Measurements from ENCODE around the gene IGFBP2.

IGFBP2 gene, protein sequence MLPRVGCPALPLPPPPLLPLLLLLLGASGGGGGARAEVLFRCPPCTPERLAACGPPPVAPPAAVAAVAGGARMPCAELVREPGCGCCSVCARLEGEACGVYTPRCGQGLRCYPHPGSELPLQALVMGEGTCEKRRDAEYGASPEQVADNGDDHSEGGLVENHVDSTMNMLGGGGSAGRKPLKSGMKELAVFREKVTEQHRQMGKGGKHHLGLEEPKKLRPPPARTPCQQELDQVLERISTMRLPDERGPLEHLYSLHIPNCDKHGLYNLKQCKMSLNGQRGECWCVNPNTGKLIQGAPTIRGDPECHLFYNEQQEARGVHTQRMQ

DNA sequence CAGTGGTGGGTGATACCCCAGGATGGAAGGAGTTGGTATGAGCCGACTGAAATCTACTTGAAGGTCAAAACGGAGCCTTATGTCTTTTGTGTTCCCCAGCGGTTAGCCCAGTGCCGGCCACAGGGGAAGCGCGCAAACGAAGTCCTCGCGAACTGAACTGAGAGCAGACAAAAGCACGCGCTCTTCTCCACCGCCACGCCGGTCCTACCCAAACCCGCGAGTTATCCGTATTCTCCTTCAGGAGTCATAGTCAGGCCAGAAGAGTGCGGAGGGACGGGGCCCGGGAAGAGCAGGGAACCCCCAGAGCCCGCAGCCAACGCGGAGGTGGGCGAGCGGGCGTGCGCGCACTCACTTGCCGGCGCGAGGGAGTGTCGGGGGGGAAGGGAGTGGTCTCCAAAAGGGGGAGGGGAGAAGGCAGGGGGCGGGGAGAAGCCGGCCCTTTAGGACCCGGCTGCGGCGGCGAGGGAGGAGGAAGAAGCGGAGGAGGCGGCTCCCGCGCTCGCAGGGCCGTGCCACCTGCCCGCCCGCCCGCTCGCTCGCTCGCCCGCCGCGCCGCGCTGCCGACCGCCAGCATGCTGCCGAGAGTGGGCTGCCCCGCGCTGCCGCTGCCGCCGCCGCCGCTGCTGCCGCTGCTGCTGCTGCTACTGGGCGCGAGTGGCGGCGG lies at the start of gene IGFBP2:
Gene IGFBP2, plus strand, starts transcription at position 469 of the 664 bp plus-strand sequence. Its CDS starts 104 bp downstream, at position 573.
- Histone ChIP-seq H3K27me3 (ENCODE audit: insufficient read depth, low read depth, severe bottlenecking) (peaks cover 36% of the 10 kb centered on the region), H3K27ac (no peak within 1 kb of the TSS; the same call in 1 of the 2 replicates), H3K36me3 (no peaks in the 10 kb centered on the region), H3K9me3 (ENCODE audit: severe bottlenecking) (no peaks in the 10 kb centered on the region), H3K4me3 (ENCODE audit: low read depth, low read length) (peak within 1 kb of the TSS; percentile 52)
- TF ChIP-seq, protein P1, sequence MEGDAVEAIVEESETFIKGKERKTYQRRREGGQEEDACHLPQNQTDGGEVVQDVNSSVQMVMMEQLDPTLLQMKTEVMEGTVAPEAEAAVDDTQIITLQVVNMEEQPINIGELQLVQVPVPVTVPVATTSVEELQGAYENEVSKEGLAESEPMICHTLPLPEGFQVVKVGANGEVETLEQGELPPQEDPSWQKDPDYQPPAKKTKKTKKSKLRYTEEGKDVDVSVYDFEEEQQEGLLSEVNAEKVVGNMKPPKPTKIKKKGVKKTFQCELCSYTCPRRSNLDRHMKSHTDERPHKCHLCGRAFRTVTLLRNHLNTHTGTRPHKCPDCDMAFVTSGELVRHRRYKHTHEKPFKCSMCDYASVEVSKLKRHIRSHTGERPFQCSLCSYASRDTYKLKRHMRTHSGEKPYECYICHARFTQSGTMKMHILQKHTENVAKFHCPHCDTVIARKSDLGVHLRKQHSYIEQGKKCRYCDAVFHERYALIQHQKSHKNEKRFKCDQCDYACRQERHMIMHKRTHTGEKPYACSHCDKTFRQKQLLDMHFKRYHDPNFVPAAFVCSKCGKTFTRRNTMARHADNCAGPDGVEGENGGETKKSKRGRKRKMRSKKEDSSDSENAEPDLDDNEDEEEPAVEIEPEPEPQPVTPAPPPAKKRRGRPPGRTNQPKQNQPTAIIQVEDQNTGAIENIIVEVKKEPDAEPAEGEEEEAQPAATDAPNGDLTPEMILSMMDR (IDR thresholded peaks at IDR 0.05; ENCODE audit: low read depth, low read length): no peak
- peak; percentile 71 for DNase-seq

GRCh38 chr2:216583606-216584005 lies 49.6 kb upstream of the IGFBP2 start:
- Histone ChIP-seq H3K4me3 (ENCODE audit: low read depth, low read length) (no peak overlapping the region), H3K9me3 (ENCODE audit: severe bottlenecking) (no peaks in the 10 kb centered on the region), H3K36me3 (no peaks in the 10 kb centered on the region), H3K27ac (no peak overlapping the region), H3K27me3 (ENCODE audit: insufficient read depth, low read depth, severe bottlenecking) (no peaks in the 10 kb centered on the region)
- TF ChIP-seq, protein P1 (IDR thresholded peaks at IDR 0.05; ENCODE audit: low read depth, low read length): no peak
- DNase-seq: no peak

DNA sequence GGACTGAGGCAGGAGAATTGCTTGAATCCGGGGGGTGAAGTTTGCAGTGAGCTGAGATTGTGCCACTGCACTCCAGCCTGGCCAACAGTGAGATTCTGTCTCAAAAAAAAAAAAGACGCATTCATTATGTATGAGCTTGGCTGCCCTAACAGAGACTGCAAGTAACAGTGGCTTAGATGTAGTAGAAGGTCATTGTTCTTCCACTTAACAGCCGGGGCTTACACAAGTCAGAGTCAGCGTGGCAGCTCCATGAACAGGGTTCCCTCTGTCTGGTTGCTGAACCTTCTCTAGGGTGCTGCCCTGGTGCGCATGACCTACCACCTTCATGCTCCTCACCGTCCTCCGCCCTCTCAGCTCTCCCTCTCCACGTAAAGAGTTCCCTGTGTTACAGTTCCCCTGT lies 49.1 kb upstream of the IGFBP2 start:
- Histone ChIP-seq H3K27me3 (ENCODE audit: insufficient read depth, low read depth, severe bottlenecking) (no peaks in the 10 kb centered on the region), H3K27ac (no peak overlapping the region), H3K9me3 (ENCODE audit: severe bottlenecking) (no peaks in the 10 kb centered on the region), H3K36me3 (no peaks in the 10 kb centered on the region), H3K4me3 (ENCODE audit: low read depth, low read length) (no peak overlapping the region)
- DNase-seq: no peak
- TF ChIP-seq, protein P1 (IDR thresholded peaks at IDR 0.05; ENCODE audit: low read depth, low read length): no peak

DNA sequence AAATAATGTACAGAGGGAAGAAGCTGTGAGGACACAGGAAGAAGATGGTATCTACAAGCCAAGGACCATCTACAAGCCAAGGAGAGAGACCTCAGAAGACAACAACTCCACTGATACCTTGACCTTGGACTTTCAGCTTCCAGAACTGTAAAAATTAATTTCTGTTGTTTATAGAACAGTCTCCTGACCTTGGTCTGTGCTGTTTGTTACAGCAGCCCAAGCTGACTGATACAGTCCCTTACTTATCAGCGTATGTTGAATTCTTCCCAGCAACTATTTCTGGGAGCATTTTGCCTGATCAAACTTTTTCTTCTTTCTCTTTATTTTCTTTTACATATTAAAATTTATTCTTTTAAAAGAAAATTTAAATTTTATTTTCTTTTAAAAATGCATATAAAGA lies 47.8 kb upstream of the IGFBP2 start:
- Histone ChIP-seq H3K27me3 (ENCODE audit: insufficient read depth, low read depth, severe bottlenecking) (no peaks in the 10 kb centered on the region), H3K4me3 (ENCODE audit: low read depth, low read length) (no peak overlapping the region), H3K27ac (no peak overlapping the region), H3K9me3 (ENCODE audit: severe bottlenecking) (no peaks in the 10 kb centered on the region), H3K36me3 (no peaks in the 10 kb centered on the region)
- no peak for DNase-seq
- TF ChIP-seq, protein P1 (IDR thresholded peaks at IDR 0.05; ENCODE audit: low read depth, low read length): no peak

DNA sequence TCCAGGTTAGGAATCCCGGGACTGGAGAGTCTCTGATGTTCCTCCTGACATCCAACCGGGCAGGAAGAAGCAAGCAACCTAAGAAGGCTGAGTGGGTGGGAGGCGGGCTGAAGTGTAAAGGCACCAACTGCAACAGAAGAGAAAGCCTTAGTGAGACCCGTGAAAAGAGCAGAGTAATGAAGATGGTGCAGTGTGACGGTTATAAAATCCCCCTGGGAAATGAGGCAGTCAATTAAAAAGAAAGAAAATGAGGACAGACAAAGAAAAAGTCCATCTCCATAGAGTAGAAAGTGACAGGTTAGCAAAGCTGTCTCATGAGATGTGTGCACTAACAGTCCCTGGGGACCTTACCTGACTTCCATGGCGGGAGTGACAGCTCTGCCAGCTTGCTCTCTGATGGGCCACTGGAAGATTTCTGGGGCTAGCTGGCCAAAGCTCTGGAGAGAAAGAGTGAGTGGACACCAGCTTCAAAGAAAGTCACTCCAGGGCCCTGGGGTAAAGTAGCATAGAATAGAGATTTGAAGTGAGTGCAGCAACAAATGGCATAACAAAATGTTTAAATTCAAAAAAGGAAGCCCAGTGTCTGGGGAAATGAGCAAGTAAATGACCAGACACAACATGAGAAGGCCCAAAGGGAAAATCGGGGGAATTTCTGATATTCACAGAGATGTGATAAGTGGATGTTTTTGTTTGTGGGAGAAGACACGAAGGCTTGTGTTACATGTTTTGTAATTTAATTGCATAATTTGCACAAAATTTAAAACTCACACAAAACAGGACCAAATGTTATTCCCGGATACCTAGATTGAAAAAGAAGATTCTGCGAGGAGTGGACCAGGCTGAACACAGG lies 44.1 kb upstream of the IGFBP2 start:
- H3K9me3 ChIP-seq (ENCODE audit: severe bottlenecking): no peaks in the 10 kb centered on the region
- no peak for DNase-seq
- H3K27me3 ChIP-seq (ENCODE audit: insufficient read depth, low read depth, severe bottlenecking): no peaks in the 10 kb centered on the region
- H3K4me3 ChIP-seq (ENCODE audit: low read depth, low read length): no peak overlapping the region
- TF ChIP-seq, protein P1 (IDR thresholded peaks at IDR 0.05; ENCODE audit: low read depth, low read length): no peak
- no peak overlapping the region for H3K27ac ChIP-seq
- H3K36me3 ChIP-seq: no peaks in the 10 kb centered on the region

Data from WERI-Rb-1 (cell line).